HL-60 (cell line): ENCODE data around the gene KRABD2.

Experiments
- DNase-seq, 2 experiments: peaks; one replicate each; pipeline ENCODE4 v3.0.0-alpha.2; 2010 to 2020; ENCODE audit warnings: low read depth in 1 of 2, low spot score in 1 of 2
- H3K27ac ChIP-seq: fragments of 250-450 bp; sonication (Bioruptor Pico); replicated peaks from 2 replicates; pipeline ENCODE4 v1.5.1; 2020; ENCODE audit warnings: mild to moderate bottlenecking, moderate library complexity
- H3K27me3 ChIP-seq: fragments of 250-450 bp; sonication (Bioruptor Pico); 2 replicates; pipeline ENCODE4 v1.5.1; 2021; ENCODE audit warnings: mild to moderate bottlenecking, moderate library complexity; ENCODE audit not compliant: insufficient read depth, poor library complexity, severe bottlenecking
- H3K4me3 ChIP-seq: replicated peaks from 2 replicates; pipeline ENCODE4 v1.5.1; 2011; ENCODE audit warnings: mild to moderate bottlenecking, control low read depth, low read length; ENCODE audit not compliant: insufficient read depth
- CTCF ChIP-seq: IDR thresholded peaks from one replicate; pipeline ENCODE4 v1.5.1; 2011; ENCODE audit warnings: low read length, control low read depth, inconsistent platforms; ENCODE audit not compliant: insufficient read depth
- GABPA ChIP-seq: IDR thresholded peaks from 2 replicates; pipeline ENCODE4 v1.6.1; 2012; ENCODE audit warnings: low read depth
- POLR2AphosphoS5 ChIP-seq: IDR thresholded peaks from 2 replicates; pipeline ENCODE4 v1.6.1; 2012; ENCODE audit warnings: low read depth
- REST ChIP-seq: IDR thresholded peaks from 2 replicates; pipeline ENCODE4 v1.6.1; 2012; ENCODE audit warnings: low read depth; ENCODE audit not compliant: insufficient replicate concordance
- SPI1 ChIP-seq: IDR thresholded peaks from 2 replicates; pipeline ENCODE4 v1.6.1; 2012; ENCODE audit warnings: low read depth, mild to moderate bottlenecking, borderline replicate concordance

KRABD2 gene

GRCh38 chr17:8357910-8358309 lies 18.6 kb downstream of the KRABD2 start:
- H3K4me3 ChIP-seq = no peak overlapping the region
- DNase-seq = no peak

GRCh38 chr17:8354236-8354635 lies 22.3 kb downstream of the KRABD2 start:
- H3K27me3 ChIP-seq = no peaks in the 10 kb centered on the region
- H3K4me3 ChIP-seq = no peak overlapping the region
- DNase-seq = no peak
- H3K27ac ChIP-seq = no peak overlapping the region
- TF ChIP-seq POLR2AphosphoS5 = no peak
- TF ChIP-seq SPI1 = no peak
- no peak for TF ChIP-seq REST
- no peak for TF ChIP-seq CTCF
- no peak for TF ChIP-seq GABPA

More at GRCh38 chr17:8357910-8358309, 18.6 kb downstream of the KRABD2 start:
- Histone ChIP-seq H3K27ac (no peak overlapping the region), H3K27me3 (no peaks in the 10 kb centered on the region)
- TF ChIP-seq CTCF (no peak), POLR2AphosphoS5 (no peak), SPI1 (no peak), GABPA (no peak), REST (no peak)

GRCh38 chr17:8353736-8354135 lies 22.8 kb downstream of the KRABD2 start:
- Histone ChIP-seq H3K27ac (no peak overlapping the region), H3K4me3 (no peak overlapping the region), H3K27me3 (no peaks in the 10 kb centered on the region)
- TF ChIP-seq GABPA (no peak), SPI1 (no peak), REST (no peak), POLR2AphosphoS5 (no peak), CTCF (no peak)
- no peak for DNase-seq
